Fibroblast of lung (primary cell): ENCODE measurements around the gene PRDM16.

Experiments used
- CTCF ChIP-seq, 2 donors: IDR thresholded peaks in 1 of 2; conservative IDR thresholded peaks in 1 of 2; 1 replicate in 1 of 2; 2 replicates in 1 of 2; pipeline ENCODE4 v1.5.1; 2011 to 2012; ENCODE audit warnings: low read length in 2 of 2, control low read depth in 1 of 2, inconsistent platforms in 1 of 2, low read depth in 1 of 2, mild to moderate bottlenecking in 1 of 2
- EZH2 ChIP-seq: IDR thresholded peaks from 2 replicates; pipeline ENCODE4 v1.5.1; 2012; ENCODE audit warnings: low read length, control low read depth, mild to moderate bottlenecking; ENCODE audit errors: missing control alignments

DNA sequence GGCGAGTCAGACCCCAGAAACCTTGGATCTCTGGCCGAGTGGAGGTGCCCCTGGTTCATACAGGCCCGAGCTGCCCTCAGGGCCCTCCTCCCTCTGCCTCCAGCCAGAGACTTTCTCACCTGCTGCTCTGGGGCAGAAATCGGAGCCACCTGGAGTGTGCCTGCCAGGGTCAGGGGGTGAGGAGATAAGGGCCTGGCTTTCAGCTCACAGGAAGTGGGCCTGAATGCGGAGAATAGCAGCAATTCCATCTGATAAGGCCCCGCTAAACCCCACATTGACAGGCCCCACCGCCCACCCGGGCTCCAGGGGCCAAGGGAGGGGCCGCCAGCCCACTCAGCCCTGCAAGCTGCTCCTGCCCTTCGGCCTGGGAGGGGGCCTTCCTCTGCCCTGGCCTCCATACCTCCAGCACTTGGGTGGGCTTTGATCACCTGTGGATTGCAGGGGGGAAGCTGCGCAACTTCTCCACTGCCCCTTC, 261.8 kb downstream of the PRDM16 start:
- no peak for TF ChIP-seq CTCF (conservative IDR thresholded peaks at IDR 0.05 in 1 of 2, IDR thresholded peaks at IDR 0.05 in 1 of 2; ENCODE audit: low read depth in 1 of 2, low read length in 2 of 2)
- no peak for TF ChIP-seq EZH2
